ENCODE measurements around the gene RELB.
A peak's percentile ranks its signal among the peaks of the same experiment; 100 is the strongest.
"Not testable (repeated sequence)": the region's sequence is repeated elsewhere in the genome, so short reads cannot be mapped to it uniquely, and the experiment has no call there.

The RELB gene

GRCh38 chr19:45001087-45001739, at the start of gene RELB:
Gene RELB (plus strand): TSS chr19:45001464. CDS start chr19:45001580, 116 bp downstream.
- peak; percentile 40 to 91 for DNase-seq

- no peak for DNase-seq
These were observed 47.0 kb upstream of the RELB start for GRCh38 chr19:44954278-44954648.

- DNase-seq = peak; percentile 91 to 97
These were observed 46.4 kb upstream of the RELB start, which contains the start of gene CLPTM1 for GRCh38 chr19:44954649-44955504. Gene CLPTM1 (plus strand): TSS chr19:44955380. CDS start chr19:44955396, 16 bp downstream.

GRCh38 chr19:44955505-44956439, 45.5 kb upstream of the RELB start:
- DNase-seq = no peak

- no peak for DNase-seq
These were observed 43.7 kb upstream of the RELB start for GRCh38 chr19:44957526-44957925.

- no peak for DNase-seq
These were observed 43.2 kb upstream of the RELB start for GRCh38 chr19:44958090-44958489.

GRCh38 chr19:44959691-44960090, 41.6 kb upstream of the RELB start:
- DNase-seq = no peak

- no peak for DNase-seq
These were observed 40.1 kb upstream of the RELB start for GRCh38 chr19:44960906-44961728.

GRCh38 chr19:44961821-44962220, 39.4 kb upstream of the RELB start:
- no peak for DNase-seq

- DNase-seq = no peak
These were observed 33.1 kb upstream of the RELB start for GRCh38 chr19:44968118-44968517.

- no peak for DNase-seq
These were observed 32.6 kb upstream of the RELB start for GRCh38 chr19:44968670-44969069.

GRCh38 chr19:44969437-44969836, 31.8 kb upstream of the RELB start:
- no peak for DNase-seq

- not testable (repeated sequence) for DNase-seq
These were observed 29.8 kb upstream of the RELB start for GRCh38 chr19:44971451-44971850.

- no peak for DNase-seq
These were observed 28.5 kb upstream of the RELB start for GRCh38 chr19:44972802-44973201.

- DNase-seq = no peak
These were observed 27.1 kb upstream of the RELB start for GRCh38 chr19:44973982-44974735.

- no peak for DNase-seq
These were observed 26.4 kb upstream of the RELB start for GRCh38 chr19:44974857-44975256.

- DNase-seq = no peak
These were observed 25.8 kb upstream of the RELB start for GRCh38 chr19:44975444-44975843.

GRCh38 chr19:44984005-44984404, 17.3 kb upstream of the RELB start:
- DNase-seq = no peak

- DNase-seq = no peak
These were observed 15.8 kb upstream of the RELB start for GRCh38 chr19:44985445-44985844.

GRCh38 chr19:44986389-44986788, 14.9 kb upstream of the RELB start:
- no peak for DNase-seq

- no peak for DNase-seq
These were observed 14.1 kb upstream of the RELB start for GRCh38 chr19:44987148-44987675.

Measured in bone marrow (tissue), 2 donors.